Neural cell (in vitro differentiated cells): ENCODE results near the gene SERPINE2. TPM values are rescaled to one million over a fixed set of nuclear protein-coding genes. Genes with fewer than 3 reads are reported as not detected.

ENCODE experiments used
- H2AFZ ChIP-seq: fragments of 200-600, 300-800 bp; sonication (generic), shearing (Covaris generic); 2 replicates; pipeline ENCODE4 v1.6.0; 2014; ENCODE audit warnings: low read depth, mild to moderate bottlenecking, antibody characterized with exemption, low read length, moderate library complexity
- H3F3A ChIP-seq: fragments of 200-600 bp; shearing (Covaris generic); 2 replicates; pipeline ENCODE4 v1.6.1; 2016; ENCODE audit warnings: mild to moderate bottlenecking, moderate library complexity, mixed read lengths, antibody characterized with exemption, low read length; ENCODE audit not compliant: insufficient read depth, poor library complexity, severe bottlenecking
- H3K27ac ChIP-seq: fragments of 200-600, 300-800 bp; sonication (generic), shearing (Covaris generic); 2 replicates; pipeline ENCODE4 v1.5.1; 2014; ENCODE audit warnings: mild to moderate bottlenecking, low read length, moderate library complexity
- H3K27me3 ChIP-seq: fragments of 300-800, 200-600 bp; sonication (generic), shearing (Covaris generic); 2 replicates; pipeline ENCODE4 v1.6.0; 2014; ENCODE audit warnings: mild to moderate bottlenecking, low read depth, low read length, moderate library complexity; ENCODE audit not compliant: insufficient read depth
- H3K36me3 ChIP-seq: fragments of 300-800, 200-600 bp; sonication (generic), shearing (Covaris generic); 2 replicates; pipeline ENCODE4 v1.5.1; 2014; ENCODE audit warnings: mild to moderate bottlenecking, antibody characterized with exemption, low read length, moderate library complexity; ENCODE audit not compliant: insufficient read depth
- H3K4me2 ChIP-seq: fragments of 300-800, 200-600 bp; sonication (generic), shearing (Covaris generic); 2 replicates; pipeline ENCODE4 v1.6.0; 2014; ENCODE audit warnings: mild to moderate bottlenecking, low read length
- H3K4me3 ChIP-seq: fragments of 300-800, 200-600 bp; sonication (generic), shearing (Covaris generic); 2 replicates; pipeline ENCODE4 v1.5.1; 2014; ENCODE audit warnings: mild to moderate bottlenecking, low read length, moderate library complexity
- H3K79me2 ChIP-seq: fragments of 200-600 bp; shearing (Covaris generic); replicated peaks from 2 replicates; pipeline ENCODE4 v1.6.0; 2014; ENCODE audit warnings: mild to moderate bottlenecking, low read length, moderate library complexity; ENCODE audit not compliant: insufficient read depth
- H3K9ac ChIP-seq: fragments of 300-800, 200-600 bp; sonication (generic), shearing (Covaris generic); 2 replicates; pipeline ENCODE4 v1.6.1; 2016; ENCODE audit warnings: mild to moderate bottlenecking, low read length, mixed read lengths
- H3K9me2 ChIP-seq: fragments of 200-600 bp; shearing (Covaris generic); 2 replicates; pipeline ENCODE4 v1.6.1; 2016; ENCODE audit warnings: mild to moderate bottlenecking, low read length, mixed read lengths; ENCODE audit not compliant: insufficient read depth
- H3K9me3 ChIP-seq: fragments of 200-600, 300-800 bp; sonication (generic), shearing (Covaris generic); 2 replicates; pipeline ENCODE4 v1.6.1; 2016; ENCODE audit warnings: mild to moderate bottlenecking, mixed run types, low read length, moderate library complexity, mixed read lengths
- H4K20me1 ChIP-seq: fragments of 200-600 bp; shearing (Covaris generic); 2 replicates; pipeline ENCODE4 v1.6.1; 2016; ENCODE audit warnings: mild to moderate bottlenecking, mixed run types; ENCODE audit not compliant: insufficient read depth
- EP300 ChIP-seq: fragments of 450-650 bp; conservative IDR thresholded peaks from 2 replicates; pipeline ENCODE4 v1.6.1; 2014; ENCODE audit warnings: antibody characterized with exemption, mild to moderate bottlenecking, moderate library complexity; ENCODE audit not compliant: poor library complexity, severe bottlenecking
- EZH2 ChIP-seq: fragments of 200-600, 300-800 bp; shearing (Covaris generic), sonication (generic); IDR thresholded peaks from 2 replicates; pipeline ENCODE4 v1.6.1; 2014; ENCODE audit warnings: antibody characterized with exemption, low read length, borderline replicate concordance, mild to moderate bottlenecking; ENCODE audit not compliant: insufficient read depth, poor library complexity, severe bottlenecking
- MXI1 ChIP-seq: fragments of 450-650 bp; conservative IDR thresholded peaks from 2 replicates; pipeline ENCODE4 v1.6.1; 2014; ENCODE audit warnings: antibody characterized with exemption, mild to moderate bottlenecking; ENCODE audit not compliant: poor library complexity, severe bottlenecking
- POLR2AphosphoS5 ChIP-seq: IDR thresholded peaks from 2 replicates; pipeline ENCODE4 v1.6.1; 2012
- RAD21 ChIP-seq: fragments of 450-650 bp; conservative IDR thresholded peaks from 2 replicates; pipeline ENCODE4 v1.6.1; 2014; ENCODE audit warnings: antibody characterized with exemption, mild to moderate bottlenecking, moderate library complexity
- SMC3 ChIP-seq: fragments of 450-650 bp; conservative IDR thresholded peaks from 2 replicates; pipeline ENCODE4 v1.6.1; 2014; ENCODE audit warnings: antibody characterized with exemption, mild to moderate bottlenecking, moderate library complexity; ENCODE audit not compliant: poor library complexity
- TAF1 ChIP-seq: IDR thresholded peaks from 2 replicates; pipeline ENCODE4 v1.6.1; 2012; ENCODE audit warnings: low read depth
- polyA plus RNA-seq: library from polyadenylated mRNA; depleted of rRNA; stranded (reverse); fragments of >200 nt; gene quantifications from 2 replicates; pipeline ENCODE4 v1.2.3, GENCODE V29; 2014
- TF ChIP-seq, protein P1 (sequence below): fragments of 450-650 bp; IDR thresholded peaks from 2 replicates; pipeline ENCODE4 v1.5.1; 2014; ENCODE audit warnings: antibody characterized with exemption, mild to moderate bottlenecking, moderate library complexity; ENCODE audit not compliant: poor library complexity, severe bottlenecking
- TF ChIP-seq, protein P2 (sequence below): IDR thresholded peaks from 2 replicates; pipeline ENCODE4 v1.6.1; 2012; ENCODE audit warnings: borderline replicate concordance

The SERPINE2 gene
- polyA plus RNA-seq, 1 donor from 2014 or later, result 38.5 TPM

DNA sequence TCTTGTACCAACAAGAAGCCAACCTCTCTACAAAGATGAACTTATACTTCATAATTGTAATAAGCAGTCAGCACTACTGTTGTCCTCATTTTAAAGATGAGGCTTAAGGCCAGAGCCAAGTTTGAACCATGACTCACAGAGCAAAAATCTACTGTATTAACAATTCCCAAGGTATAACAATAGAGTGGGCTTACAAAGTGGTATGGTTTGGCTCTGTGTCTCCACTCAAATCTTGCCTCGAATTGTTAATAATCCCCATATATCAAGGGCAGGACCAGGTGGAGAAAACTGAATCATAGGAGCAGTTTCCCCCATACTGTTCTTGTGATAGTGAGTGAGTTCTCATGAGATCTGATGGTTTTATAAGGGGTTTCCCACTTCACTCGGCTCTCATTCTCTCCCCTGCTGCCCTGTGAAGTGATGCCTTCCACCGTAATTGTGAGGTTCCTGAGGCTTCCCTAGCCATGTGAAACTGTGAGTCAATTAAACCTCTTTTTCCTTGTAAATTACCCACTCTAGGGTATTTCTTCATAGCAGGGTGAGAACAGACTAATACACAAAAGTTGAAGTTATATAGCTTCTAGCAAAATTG, 62.4 kb downstream of the SERPINE2 start:
- no peak for TF ChIP-seq RAD21
- no peak for TF ChIP-seq POLR2AphosphoS5
- TF ChIP-seq MXI1, result no peak
- TF ChIP-seq SMC3, result no peak
- TF ChIP-seq, protein P1, sequence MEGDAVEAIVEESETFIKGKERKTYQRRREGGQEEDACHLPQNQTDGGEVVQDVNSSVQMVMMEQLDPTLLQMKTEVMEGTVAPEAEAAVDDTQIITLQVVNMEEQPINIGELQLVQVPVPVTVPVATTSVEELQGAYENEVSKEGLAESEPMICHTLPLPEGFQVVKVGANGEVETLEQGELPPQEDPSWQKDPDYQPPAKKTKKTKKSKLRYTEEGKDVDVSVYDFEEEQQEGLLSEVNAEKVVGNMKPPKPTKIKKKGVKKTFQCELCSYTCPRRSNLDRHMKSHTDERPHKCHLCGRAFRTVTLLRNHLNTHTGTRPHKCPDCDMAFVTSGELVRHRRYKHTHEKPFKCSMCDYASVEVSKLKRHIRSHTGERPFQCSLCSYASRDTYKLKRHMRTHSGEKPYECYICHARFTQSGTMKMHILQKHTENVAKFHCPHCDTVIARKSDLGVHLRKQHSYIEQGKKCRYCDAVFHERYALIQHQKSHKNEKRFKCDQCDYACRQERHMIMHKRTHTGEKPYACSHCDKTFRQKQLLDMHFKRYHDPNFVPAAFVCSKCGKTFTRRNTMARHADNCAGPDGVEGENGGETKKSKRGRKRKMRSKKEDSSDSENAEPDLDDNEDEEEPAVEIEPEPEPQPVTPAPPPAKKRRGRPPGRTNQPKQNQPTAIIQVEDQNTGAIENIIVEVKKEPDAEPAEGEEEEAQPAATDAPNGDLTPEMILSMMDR, result no peak
- no peak for TF ChIP-seq EZH2
- no peak for TF ChIP-seq EP300
- TF ChIP-seq TAF1, result no peak
- TF ChIP-seq, protein P2, sequence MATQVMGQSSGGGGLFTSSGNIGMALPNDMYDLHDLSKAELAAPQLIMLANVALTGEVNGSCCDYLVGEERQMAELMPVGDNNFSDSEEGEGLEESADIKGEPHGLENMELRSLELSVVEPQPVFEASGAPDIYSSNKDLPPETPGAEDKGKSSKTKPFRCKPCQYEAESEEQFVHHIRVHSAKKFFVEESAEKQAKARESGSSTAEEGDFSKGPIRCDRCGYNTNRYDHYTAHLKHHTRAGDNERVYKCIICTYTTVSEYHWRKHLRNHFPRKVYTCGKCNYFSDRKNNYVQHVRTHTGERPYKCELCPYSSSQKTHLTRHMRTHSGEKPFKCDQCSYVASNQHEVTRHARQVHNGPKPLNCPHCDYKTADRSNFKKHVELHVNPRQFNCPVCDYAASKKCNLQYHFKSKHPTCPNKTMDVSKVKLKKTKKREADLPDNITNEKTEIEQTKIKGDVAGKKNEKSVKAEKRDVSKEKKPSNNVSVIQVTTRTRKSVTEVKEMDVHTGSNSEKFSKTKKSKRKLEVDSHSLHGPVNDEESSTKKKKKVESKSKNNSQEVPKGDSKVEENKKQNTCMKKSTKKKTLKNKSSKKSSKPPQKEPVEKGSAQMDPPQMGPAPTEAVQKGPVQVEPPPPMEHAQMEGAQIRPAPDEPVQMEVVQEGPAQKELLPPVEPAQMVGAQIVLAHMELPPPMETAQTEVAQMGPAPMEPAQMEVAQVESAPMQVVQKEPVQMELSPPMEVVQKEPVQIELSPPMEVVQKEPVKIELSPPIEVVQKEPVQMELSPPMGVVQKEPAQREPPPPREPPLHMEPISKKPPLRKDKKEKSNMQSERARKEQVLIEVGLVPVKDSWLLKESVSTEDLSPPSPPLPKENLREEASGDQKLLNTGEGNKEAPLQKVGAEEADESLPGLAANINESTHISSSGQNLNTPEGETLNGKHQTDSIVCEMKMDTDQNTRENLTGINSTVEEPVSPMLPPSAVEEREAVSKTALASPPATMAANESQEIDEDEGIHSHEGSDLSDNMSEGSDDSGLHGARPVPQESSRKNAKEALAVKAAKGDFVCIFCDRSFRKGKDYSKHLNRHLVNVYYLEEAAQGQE, result no peak
- Histone ChIP-seq H3K4me2 (no peak overlapping the region), H3K27ac (no peak overlapping the region), H3K79me2 (no peaks in the 10 kb centered on the region), H3K9ac (no peak overlapping the region), H3K9me3 (no peaks in the 10 kb centered on the region), H3K9me2 (no peaks in the 10 kb centered on the region), H3K36me3 (no peaks in the 10 kb centered on the region), H3K27me3 (no peaks in the 10 kb centered on the region), H3K4me3 (no peak overlapping the region), H3F3A (no peaks in the 10 kb centered on the region), H2AFZ (no peak overlapping the region), H4K20me1 (no peaks in the 10 kb centered on the region)

DNA sequence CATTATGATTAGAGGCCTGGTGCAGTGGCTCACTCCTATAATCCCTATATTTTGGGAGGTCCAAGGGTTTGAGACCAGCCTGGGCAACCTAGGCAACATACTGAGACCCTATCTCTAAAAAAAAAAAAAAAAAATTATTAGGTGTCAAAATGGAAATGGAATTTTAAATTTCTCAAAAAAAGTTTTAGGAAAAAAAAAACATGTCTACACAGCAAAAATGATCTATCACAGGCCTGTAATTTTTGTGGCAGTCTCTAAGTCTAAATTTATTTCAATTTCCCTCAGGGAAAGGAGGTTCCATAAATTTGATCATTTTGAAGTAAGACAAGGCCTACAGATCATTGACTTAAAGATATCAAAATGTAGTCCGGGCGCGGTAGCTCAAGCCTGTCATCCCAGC, 65.5 kb downstream of the SERPINE2 start:
- TF ChIP-seq EP300 (no peak), EZH2 (no peak)
- TF ChIP-seq, protein P1, result no peak
- Histone ChIP-seq H3K9me3 (no peaks in the 10 kb centered on the region), H2AFZ (no peak overlapping the region), H3K4me3 (no peak overlapping the region), H3K27ac (no peak overlapping the region), H3F3A (no peaks in the 10 kb centered on the region), H3K36me3 (no peaks in the 10 kb centered on the region), H3K27me3 (no peaks in the 10 kb centered on the region), H3K9me2 (no peaks in the 10 kb centered on the region), H4K20me1 (no peaks in the 10 kb centered on the region), H3K79me2 (no peaks in the 10 kb centered on the region), H3K9ac (no peak overlapping the region), H3K4me2 (no peak overlapping the region)
